ENCODE measurements around the gene ABCB10. TPM values are rescaled to one million over a fixed set of nuclear protein-coding genes. Genes with fewer than 3 reads are reported as not detected.
"Not testable (repeated sequence)": the region's sequence is repeated elsewhere in the genome, so short reads cannot be mapped to it uniquely, and the experiment has no call there.

ABCB10 gene
- total and polyA plus RNA-seq, 10 donors, result 6.9 to 21.9 (median 15.7) TPM

DNA sequence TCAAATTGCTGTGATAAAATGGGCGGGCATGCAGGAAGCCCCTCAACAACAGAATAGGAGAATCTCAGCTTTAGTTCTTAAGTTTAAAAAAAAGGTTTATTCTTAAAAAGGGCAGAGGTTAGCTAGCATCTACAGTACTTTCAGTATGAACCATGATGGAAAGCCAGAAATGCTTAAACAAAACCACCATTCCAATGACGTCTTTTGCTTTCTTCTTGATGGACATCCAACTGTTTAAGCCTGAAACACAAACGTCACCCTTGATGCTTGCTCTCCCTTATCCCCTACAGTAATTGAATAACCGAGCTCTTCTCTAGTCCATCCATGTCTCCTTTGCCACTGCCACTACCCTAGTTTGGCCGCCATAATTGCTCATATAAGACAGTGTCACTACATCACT, 41.7 kb upstream of the ABCB10 start:
- 90 to 95% (median 92%) methylated on average over 5 of the region's 5 CpGs for WGBS, 5 donors

GRCh38 chr1:229599218-229599954, 40.9 kb upstream of the ABCB10 start:
- DNase-seq, result no peak
- WGBS, 5 donors, result 91 to 96% (median 95%) methylated on average over 3 of the region's 3 CpGs
- Histone ChIP-seq H3K27ac (no peak overlapping the region), H3K36me3 (peaks cover under 1 to 96% (median 39%) of the 10 kb centered on the region in 6 donors), H3K4me1 (no peaks in the 10 kb centered on the region), H3K4me3 (no peak overlapping the region), H3K27me3 (replicated peaks in 1 of 7) (no peaks in the 10 kb centered on the region), H3K9me3 (no peaks in the 10 kb centered on the region)
- intact Hi-C loops (cut with DNase I; ENCODE audit: low total_unique reads), result no loop called here
- no peak for TF ChIP-seq POLR2AphosphoS5 (IDR thresholded peaks at IDR 0.05)

More for the DNA sequence above, 41.7 kb upstream of the ABCB10 start:
- no peaks in the 10 kb centered on the region for H3K4me1 ChIP-seq
- H3K36me3 ChIP-seq, result peaks cover 0 to 96% (median 35%) of the 10 kb centered on the region in 6 donors
- TF ChIP-seq CTCF (IDR thresholded peaks at IDR 0.05 in 8 of 11, conservative IDR thresholded peaks at IDR 0.05 in 3 of 11) (no peak), POLR2A (IDR thresholded peaks at IDR 0.05) (no peak), POLR2AphosphoS5 (IDR thresholded peaks at IDR 0.05) (no peak)
- no peak overlapping the region for H3K27ac ChIP-seq
- no peaks in the 10 kb centered on the region for H3K9me3 ChIP-seq
- DNase-seq, result no peak
- intact Hi-C loops (cut with DNase I; ENCODE audit: low total_unique reads), result no loop called here
- H3K27me3 ChIP-seq (replicated peaks in 1 of 7), result no peaks in the 10 kb centered on the region
- H3K4me3 ChIP-seq, result no peak overlapping the region

- Histone ChIP-seq H3K27ac (no peak overlapping the region), H3K9me3 (no peaks in the 10 kb centered on the region), H3K36me3 (peaks cover 6 to 96% (median 44%) of the 10 kb centered on the region in 6 donors), H3K4me3 (no peak overlapping the region), H3K27me3 (replicated peaks in 1 of 7) (no peaks in the 10 kb centered on the region), H3K4me1 (no peaks in the 10 kb centered on the region)
- TF ChIP-seq POLR2AphosphoS5 (IDR thresholded peaks at IDR 0.05) (no peak), CTCF (IDR thresholded peaks at IDR 0.05 in 8 of 11, conservative IDR thresholded peaks at IDR 0.05 in 3 of 11) (no peak), POLR2A (IDR thresholded peaks at IDR 0.05) (no peak)
- 84 to 98% (median 88%) methylated on average over 3 of the region's 3 CpGs for WGBS, 5 donors
- DNase-seq, result no peak
- intact Hi-C loops (cut with DNase I; ENCODE audit: low total_unique reads), result no loop called here
Observed at GRCh38 chr1:229597877-229598276, 39.4 kb upstream of the ABCB10 start.

DNA sequence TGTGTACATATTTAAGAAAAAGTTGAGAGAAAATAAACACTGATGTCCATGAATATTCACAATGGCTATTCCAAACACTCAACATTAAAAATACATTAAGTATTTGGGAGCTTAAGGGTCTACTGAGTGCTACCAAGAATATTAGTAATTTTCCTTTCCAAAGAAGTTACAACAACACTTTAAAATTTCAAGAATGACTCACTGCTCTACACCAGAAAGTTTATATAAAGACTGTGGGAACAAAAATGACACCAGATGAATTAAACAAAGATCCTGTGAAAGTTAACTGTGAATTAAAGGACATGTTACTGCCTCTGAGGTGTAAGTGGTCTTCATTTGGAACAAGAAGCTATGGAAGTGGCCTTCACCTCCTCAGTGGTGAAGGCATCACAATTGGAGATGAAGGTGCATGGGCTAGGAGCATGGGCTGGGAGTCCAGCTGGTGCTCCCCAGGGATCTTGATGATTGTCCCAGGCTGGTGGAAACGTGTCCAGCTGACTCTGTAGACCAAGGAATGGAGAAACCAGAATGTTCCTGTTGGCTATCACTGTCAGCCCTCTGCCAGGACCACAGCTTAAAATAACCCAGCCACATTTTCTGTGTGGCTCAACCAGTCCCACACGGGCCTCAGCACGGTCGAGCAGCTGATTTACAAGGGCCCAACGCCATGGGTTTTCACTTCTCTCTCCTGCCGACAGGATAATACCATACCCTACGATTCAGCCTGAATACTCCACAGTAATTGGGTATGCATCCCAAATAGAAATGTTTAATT, 38.6 kb upstream of the ABCB10 start:
- H3K4me3 ChIP-seq, result no peak overlapping the region
- WGBS, 5 donors, result 65 to 90% (median 76%) methylated on average over 7 of the region's 7 CpGs
- no peak for DNase-seq
- intact Hi-C loops (cut with DNase I; ENCODE audit: low total_unique reads), result no loop called here
- no peaks in the 10 kb centered on the region for H3K9me3 ChIP-seq
- no peak overlapping the region for H3K27ac ChIP-seq
- TF ChIP-seq CTCF (IDR thresholded peaks at IDR 0.05 in 8 of 11, conservative IDR thresholded peaks at IDR 0.05 in 3 of 11), result no peak
- TF ChIP-seq POLR2AphosphoS5 (IDR thresholded peaks at IDR 0.05), result no peak
- no peak for TF ChIP-seq POLR2A (IDR thresholded peaks at IDR 0.05)
- no peaks in the 10 kb centered on the region for H3K4me1 ChIP-seq
- peaks cover 6 to 96% (median 40%) of the 10 kb centered on the region in 6 donors for H3K36me3 ChIP-seq
- H3K27me3 ChIP-seq (replicated peaks in 1 of 7), result no peaks in the 10 kb centered on the region

- H3K27ac ChIP-seq; DNase-seq; intact Hi-C loops (cut with DNase I; ENCODE audit: low total_unique reads); H3K27me3 ChIP-seq (replicated peaks in 1 of 7); H3K4me3 ChIP-seq; H3K9me3 ChIP-seq; H3K4me1 ChIP-seq: not testable (repeated sequence)
- peaks cover 6 to 96% (median 30%) of the 10 kb centered on the region in 6 donors for H3K36me3 ChIP-seq
- 96 to 99% (median 98%) methylated on average over 5 to 7 of the region's 7 CpGs for WGBS, 5 donors
Observed at GRCh38 chr1:229595876-229596275, 37.4 kb upstream of the ABCB10 start.
